ENCODE measurements around the gene PRR5. TPM values are rescaled to one million over a fixed set of nuclear protein-coding genes. Genes with fewer than 3 reads are reported as not detected.

The PRR5 gene
- total RNA-seq, 2 experiments from 2014 or later: 29.0 to 31.6 TPM

DNA sequence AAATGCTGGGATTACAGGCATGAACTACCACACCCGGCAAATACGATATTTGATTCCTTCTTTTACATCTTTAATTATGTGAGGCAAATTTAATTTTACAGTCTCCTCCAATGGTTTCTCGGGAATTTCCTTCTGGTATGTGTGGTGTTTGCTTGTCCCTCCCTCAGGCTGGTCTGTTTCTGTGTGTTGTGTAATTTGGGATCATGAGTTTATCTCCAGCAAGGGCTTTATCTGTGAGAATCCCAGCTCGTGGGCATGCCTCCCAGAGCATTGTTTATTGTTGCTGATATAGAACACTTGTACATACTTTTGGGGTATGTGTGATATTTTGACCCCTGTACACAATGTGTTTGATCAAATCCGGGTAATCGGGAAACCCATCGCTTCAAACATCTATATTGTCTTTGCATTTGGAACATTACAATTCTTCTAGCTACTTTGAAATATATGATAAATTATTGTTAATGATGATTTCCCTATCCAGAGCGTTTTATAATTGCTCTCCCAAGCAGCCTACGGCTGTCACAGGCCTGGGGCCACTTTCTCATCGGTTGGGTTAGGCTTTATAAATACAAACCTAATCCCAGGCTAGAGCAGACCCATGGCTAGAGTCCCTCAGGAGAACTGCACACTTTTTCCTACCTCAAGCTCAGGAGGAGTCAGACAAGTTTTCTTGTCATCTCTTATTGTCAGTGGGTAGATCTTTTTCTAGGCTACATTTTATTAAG, 15.0 kb upstream of the PRR5 start:
- ChIA-PET POLR2A (no interaction called here), CTCF (no interaction called here)
- Histone ChIP-seq H3K4me1 (ENCODE audit: insufficient read depth, low read length) (peaks cover 39% of the 10 kb centered on the region), H3K36me3 (ENCODE audit: insufficient read depth, low read length) (peaks cover 3% of the 10 kb centered on the region), H3K4me3 (ENCODE audit: low read length) (no peak overlapping the region), H3K9me3 (ENCODE audit: control insufficient read depth in 1 of 2, insufficient read depth in 1 of 2, low read length in 2 of 2) (no peaks in the 10 kb centered on the region), H3K27ac (ENCODE audit: low read depth in 1 of 2, low read length in 2 of 2) (no peak overlapping the region), H3K27me3 (ENCODE audit: control insufficient read depth in 1 of 2, insufficient read depth in 2 of 2, low read length in 2 of 2) (no peaks in the 10 kb centered on the region)
- H3K4me3 Mint-ChIP-seq: no peak overlapping the region
- H3K27ac Mint-ChIP-seq: no peak overlapping the region
- peaks cover 20% of the 10 kb centered on the region for H3K4me1 Mint-ChIP-seq (ENCODE audit: low read depth)
- H3K27me3 Mint-ChIP-seq: no peaks in the 10 kb centered on the region
- intact Hi-C loops (cut with DNase I, micrococcal nuclease): no loop called here
- H3K9me3 Mint-ChIP-seq: no peaks in the 10 kb centered on the region
- H3K36me3 Mint-ChIP-seq (ENCODE audit: low read depth): no peaks in the 10 kb centered on the region
- DNase-seq: no peak
- TF ChIP-seq, protein P1, sequence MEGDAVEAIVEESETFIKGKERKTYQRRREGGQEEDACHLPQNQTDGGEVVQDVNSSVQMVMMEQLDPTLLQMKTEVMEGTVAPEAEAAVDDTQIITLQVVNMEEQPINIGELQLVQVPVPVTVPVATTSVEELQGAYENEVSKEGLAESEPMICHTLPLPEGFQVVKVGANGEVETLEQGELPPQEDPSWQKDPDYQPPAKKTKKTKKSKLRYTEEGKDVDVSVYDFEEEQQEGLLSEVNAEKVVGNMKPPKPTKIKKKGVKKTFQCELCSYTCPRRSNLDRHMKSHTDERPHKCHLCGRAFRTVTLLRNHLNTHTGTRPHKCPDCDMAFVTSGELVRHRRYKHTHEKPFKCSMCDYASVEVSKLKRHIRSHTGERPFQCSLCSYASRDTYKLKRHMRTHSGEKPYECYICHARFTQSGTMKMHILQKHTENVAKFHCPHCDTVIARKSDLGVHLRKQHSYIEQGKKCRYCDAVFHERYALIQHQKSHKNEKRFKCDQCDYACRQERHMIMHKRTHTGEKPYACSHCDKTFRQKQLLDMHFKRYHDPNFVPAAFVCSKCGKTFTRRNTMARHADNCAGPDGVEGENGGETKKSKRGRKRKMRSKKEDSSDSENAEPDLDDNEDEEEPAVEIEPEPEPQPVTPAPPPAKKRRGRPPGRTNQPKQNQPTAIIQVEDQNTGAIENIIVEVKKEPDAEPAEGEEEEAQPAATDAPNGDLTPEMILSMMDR (IDR thresholded peaks at IDR 0.05): no peak
- ATAC-seq (ENCODE audit: poor library complexity): no peak

DNA sequence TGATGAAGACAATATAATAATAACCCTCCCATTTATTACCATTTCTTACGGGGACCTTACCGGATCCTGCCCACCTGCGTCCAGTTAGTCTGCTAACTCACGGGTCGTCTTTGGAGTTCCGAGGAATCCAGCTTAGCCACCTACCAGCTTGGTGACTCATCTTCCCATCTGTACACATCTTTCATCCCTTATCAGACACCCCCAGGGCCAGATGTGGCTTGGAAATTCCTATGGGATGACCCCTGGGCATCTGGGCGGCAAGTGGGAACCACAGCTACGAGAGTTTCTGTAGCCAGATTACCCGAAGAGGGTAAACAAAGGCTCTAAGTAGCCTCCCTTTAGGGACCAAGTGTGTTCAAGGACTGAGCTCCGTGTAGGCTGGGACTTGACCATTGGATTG, 12.8 kb upstream of the PRR5 start:
- ChIA-PET POLR2A (no interaction called here), CTCF (no interaction called here)
- Histone ChIP-seq H3K9me3 (ENCODE audit: control insufficient read depth in 1 of 2, insufficient read depth in 1 of 2, low read length in 2 of 2) (no peaks in the 10 kb centered on the region), H3K27ac (ENCODE audit: low read depth in 1 of 2, low read length in 2 of 2) (no peak overlapping the region), H3K36me3 (ENCODE audit: insufficient read depth, low read length) (peaks cover 3% of the 10 kb centered on the region), H3K4me1 (ENCODE audit: insufficient read depth, low read length) (peaks cover 18% of the 10 kb centered on the region), H3K4me3 (ENCODE audit: low read length) (no peak overlapping the region), H3K27me3 (ENCODE audit: control insufficient read depth in 1 of 2, insufficient read depth in 2 of 2, low read length in 2 of 2) (no peaks in the 10 kb centered on the region)
- intact Hi-C loops (cut with DNase I, micrococcal nuclease): no loop called here
- H3K27ac Mint-ChIP-seq: no peak overlapping the region
- no peak overlapping the region for H3K4me3 Mint-ChIP-seq
- peaks cover 18% of the 10 kb centered on the region for H3K4me1 Mint-ChIP-seq (ENCODE audit: low read depth)
- H3K27me3 Mint-ChIP-seq: no peaks in the 10 kb centered on the region
- no peak for ATAC-seq (ENCODE audit: poor library complexity)
- no peak for DNase-seq
- no peaks in the 10 kb centered on the region for H3K9me3 Mint-ChIP-seq
- H3K36me3 Mint-ChIP-seq (ENCODE audit: low read depth): no peaks in the 10 kb centered on the region
- TF ChIP-seq, protein P1 (IDR thresholded peaks at IDR 0.05): no peak

DNA sequence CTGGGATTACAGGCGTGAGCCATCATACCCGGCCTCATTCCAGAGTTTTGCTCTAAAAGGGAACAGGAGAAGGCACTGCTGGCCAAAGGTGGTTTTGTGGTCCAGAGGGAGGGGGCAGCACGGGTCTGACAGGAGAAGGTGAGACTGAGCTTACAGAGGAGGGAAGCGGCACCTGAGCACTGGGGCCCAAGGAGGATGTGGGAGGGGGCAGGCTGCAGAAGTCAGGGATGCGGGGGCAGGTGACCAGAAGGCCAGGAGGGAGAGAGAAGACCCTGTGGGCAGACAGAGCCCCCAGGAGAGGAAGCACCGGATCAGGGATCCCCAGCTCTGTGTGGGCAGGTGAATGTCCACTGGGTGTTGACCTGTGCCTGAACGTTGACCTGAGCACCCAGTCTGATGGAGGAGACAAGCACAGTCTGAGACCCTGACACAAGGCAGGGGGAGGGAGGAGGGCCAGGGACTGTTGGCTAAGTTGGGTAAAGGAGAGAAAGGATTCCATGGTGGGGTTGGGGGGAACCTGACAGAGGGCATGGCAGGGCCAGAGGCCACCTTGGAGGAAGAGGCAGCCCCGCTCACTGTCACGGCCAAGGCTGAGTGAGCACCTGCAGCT, 12.0 kb upstream of the PRR5 start:
- no peaks in the 10 kb centered on the region for H3K9me3 Mint-ChIP-seq
- H3K4me1 ChIP-seq (ENCODE audit: insufficient read depth, low read length): peaks cover 9% of the 10 kb centered on the region
- H3K36me3 Mint-ChIP-seq (ENCODE audit: low read depth): no peaks in the 10 kb centered on the region
- ATAC-seq (ENCODE audit: poor library complexity) (no peak), DNase-seq (no peak)
- ChIA-PET CTCF (no interaction called here), POLR2A (no interaction called here)
- H3K9me3 ChIP-seq (ENCODE audit: control insufficient read depth in 1 of 2, insufficient read depth in 1 of 2, low read length in 2 of 2): no peaks in the 10 kb centered on the region
- peaks cover 3% of the 10 kb centered on the region for H3K36me3 ChIP-seq (ENCODE audit: insufficient read depth, low read length)
- H3K27me3 Mint-ChIP-seq: no peaks in the 10 kb centered on the region
- H3K4me3 Mint-ChIP-seq: no peak overlapping the region
- TF ChIP-seq, protein P1 (IDR thresholded peaks at IDR 0.05): no peak
- intact Hi-C loops (cut with DNase I, micrococcal nuclease): no loop called here
- peaks cover 11% of the 10 kb centered on the region for H3K4me1 Mint-ChIP-seq (ENCODE audit: low read depth)
- no peak overlapping the region for H3K4me3 ChIP-seq (ENCODE audit: low read length)
- no peak overlapping the region for H3K27ac Mint-ChIP-seq
- no peaks in the 10 kb centered on the region for H3K27me3 ChIP-seq (ENCODE audit: control insufficient read depth in 1 of 2, insufficient read depth in 2 of 2, low read length in 2 of 2)
- H3K27ac ChIP-seq (ENCODE audit: low read depth in 1 of 2, low read length in 2 of 2): no peak overlapping the region

All from CD4-positive, alpha-beta T cell (primary cell).